ENCODE results near the gene MYL10. TPM values are rescaled to one million over a fixed set of nuclear protein-coding genes. Genes with fewer than 3 reads are reported as not detected.

MYL10 gene
- total RNA-seq, 1 donor from 2014 or later = not detected

- no peaks in the 10 kb centered on the region for H3K9me3 Mint-ChIP-seq
- H3K27ac Mint-ChIP-seq (ENCODE audit: unreplicated experiment) = no peak overlapping the region
- H3K4me1 Mint-ChIP-seq = no peaks in the 10 kb centered on the region
- peaks cover 6% of the 10 kb centered on the region for H3K27me3 Mint-ChIP-seq (ENCODE audit: low read depth)
- TF ChIP-seq CTCF (conservative IDR thresholded peaks at IDR 0.05) = no peak
- no peak for DNase-seq (ENCODE audit: low read depth, low spot score)
- H3K4me3 Mint-ChIP-seq = no peak overlapping the region
- no peaks in the 10 kb centered on the region for H3K36me3 Mint-ChIP-seq (ENCODE audit: low read depth)
These were observed 33.1 kb downstream of the MYL10 start for GRCh38 chr7:101595766-101596537.

- no peak for DNase-seq (ENCODE audit: low read depth, low spot score)
- no peak for TF ChIP-seq CTCF (conservative IDR thresholded peaks at IDR 0.05)
- no peak overlapping the region for H3K4me3 Mint-ChIP-seq
- H3K9me3 Mint-ChIP-seq = no peaks in the 10 kb centered on the region
- H3K27me3 Mint-ChIP-seq (ENCODE audit: low read depth) = peaks cover 6% of the 10 kb centered on the region
- no peaks in the 10 kb centered on the region for H3K36me3 Mint-ChIP-seq (ENCODE audit: low read depth)
- no peak overlapping the region for H3K27ac Mint-ChIP-seq (ENCODE audit: unreplicated experiment)
- H3K4me1 Mint-ChIP-seq = no peaks in the 10 kb centered on the region
These were observed 33.9 kb downstream of the MYL10 start for GRCh38 chr7:101595246-101595645.

- H3K9me3 Mint-ChIP-seq = no peaks in the 10 kb centered on the region
- no peak for DNase-seq (ENCODE audit: low read depth, low spot score)
- peaks cover 6% of the 10 kb centered on the region for H3K27me3 Mint-ChIP-seq (ENCODE audit: low read depth)
- H3K27ac Mint-ChIP-seq (ENCODE audit: unreplicated experiment) = no peak overlapping the region
- no peak overlapping the region for H3K4me3 Mint-ChIP-seq
- no peaks in the 10 kb centered on the region for H3K4me1 Mint-ChIP-seq
- no peaks in the 10 kb centered on the region for H3K36me3 Mint-ChIP-seq (ENCODE audit: low read depth)
- TF ChIP-seq CTCF (conservative IDR thresholded peaks at IDR 0.05) = no peak
These were observed 34.3 kb downstream of the MYL10 start for GRCh38 chr7:101594790-101595189.

DNA sequence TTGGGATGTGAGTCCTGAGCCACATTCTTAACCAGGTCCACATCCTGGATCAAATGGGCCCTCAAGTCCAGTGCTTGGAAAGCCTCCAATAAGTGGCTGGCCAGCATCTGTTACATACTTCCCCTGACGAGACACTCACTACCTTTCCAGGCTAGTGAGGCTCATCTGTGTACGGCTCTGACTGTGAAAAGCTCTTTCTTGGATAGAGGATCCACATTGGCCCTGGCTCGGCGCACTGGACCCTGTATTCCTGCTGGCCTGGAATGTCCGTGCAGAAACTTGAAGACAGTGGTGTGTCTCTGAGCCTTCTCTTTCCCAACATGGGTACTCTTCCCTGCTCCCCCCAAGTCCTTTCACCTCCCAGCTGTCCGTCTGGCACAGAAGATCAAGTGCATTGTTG, 35.5 kb downstream of the MYL10 start:
- H3K36me3 Mint-ChIP-seq (ENCODE audit: low read depth) = no peaks in the 10 kb centered on the region
- TF ChIP-seq CTCF (conservative IDR thresholded peaks at IDR 0.05) = no peak
- no peak overlapping the region for H3K27ac Mint-ChIP-seq (ENCODE audit: unreplicated experiment)
- DNase-seq (ENCODE audit: low read depth, low spot score) = no peak
- peaks cover 6% of the 10 kb centered on the region for H3K27me3 Mint-ChIP-seq (ENCODE audit: low read depth)
- H3K4me1 Mint-ChIP-seq = no peaks in the 10 kb centered on the region
- H3K9me3 Mint-ChIP-seq = no peaks in the 10 kb centered on the region
- no peak overlapping the region for H3K4me3 Mint-ChIP-seq

GRCh38 chr7:101591504-101591903, 37.6 kb downstream of the MYL10 start:
- H3K36me3 Mint-ChIP-seq (ENCODE audit: low read depth) = no peaks in the 10 kb centered on the region
- H3K4me1 Mint-ChIP-seq = peaks cover 6% of the 10 kb centered on the region
- no peak overlapping the region for H3K4me3 Mint-ChIP-seq
- no peak for TF ChIP-seq CTCF (conservative IDR thresholded peaks at IDR 0.05)
- H3K27ac Mint-ChIP-seq (ENCODE audit: unreplicated experiment) = no peak overlapping the region
- peaks cover 8% of the 10 kb centered on the region for H3K27me3 Mint-ChIP-seq (ENCODE audit: low read depth)
- no peaks in the 10 kb centered on the region for H3K9me3 Mint-ChIP-seq
- no peak for DNase-seq (ENCODE audit: low read depth, low spot score)

Measured in neural crest cell (in vitro differentiated cells).